ENCODE data around the gene PROC. TPM values are rescaled to one million over a fixed set of nuclear protein-coding genes. Genes with fewer than 3 reads are reported as not detected.
A peak's percentile ranks its signal among the peaks of the same experiment; 100 is the strongest.

The PROC gene
- total RNA-seq, 2 experiments from 2014 or later, result not detected

DNA sequence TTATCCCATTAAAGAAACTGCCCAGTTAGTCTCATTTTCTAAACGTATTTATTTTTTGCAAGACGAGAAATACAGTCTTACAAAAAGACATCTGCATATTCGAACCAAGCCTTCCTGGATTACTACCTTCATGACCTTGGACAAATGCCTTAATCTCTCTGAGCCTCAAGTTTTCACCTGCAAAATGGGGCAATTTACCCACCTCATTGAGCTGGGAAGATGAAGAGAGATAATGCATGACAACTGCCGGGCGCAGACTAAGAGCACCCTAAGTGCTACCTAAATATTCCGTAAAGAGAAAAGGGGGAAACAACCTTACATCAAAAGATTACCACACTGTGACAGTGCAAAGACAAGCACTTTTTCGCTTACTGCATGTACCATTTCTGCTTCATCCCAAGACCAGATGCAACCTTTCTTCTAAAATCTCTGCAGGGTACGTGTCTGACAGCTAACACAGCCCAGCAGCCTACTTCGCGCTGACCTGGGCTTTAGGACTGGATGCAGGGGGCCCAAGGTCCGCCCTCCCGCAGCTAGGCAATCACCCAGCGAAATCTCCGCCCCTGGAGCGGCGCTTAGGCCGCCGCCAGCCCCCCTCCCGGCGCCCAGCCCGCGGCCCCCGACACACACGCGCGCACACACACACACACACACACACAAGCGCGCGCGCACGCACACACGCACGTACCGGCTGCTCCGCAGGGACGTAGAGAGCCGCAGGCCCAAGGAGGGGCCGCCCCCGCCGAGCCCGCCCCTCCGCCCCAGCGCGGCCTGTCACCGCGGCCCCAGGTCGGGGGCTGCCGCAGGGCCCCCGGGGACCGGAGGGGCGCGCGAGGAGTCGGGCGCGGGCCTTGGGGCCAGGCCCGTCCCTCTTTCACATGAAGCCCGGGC, 31.2 kb upstream of the PROC start:
- H3K27ac Mint-ChIP-seq, result peak overlapping the region; percentile 77
- DNase-seq, result peak; percentile 86
- peaks cover 18% of the 10 kb centered on the region for H3K36me3 Mint-ChIP-seq
- peaks cover 54% of the 10 kb centered on the region for H3K4me1 Mint-ChIP-seq
- H3K27me3 Mint-ChIP-seq, result no peaks in the 10 kb centered on the region
- peak; percentile 74 for ATAC-seq (ENCODE audit: low read depth)
- peak overlapping the region; percentile 92 for H3K4me3 Mint-ChIP-seq
- no peaks in the 10 kb centered on the region for H3K9me3 Mint-ChIP-seq
- POLR2A ChIA-PET, result interaction anchor here (0.7 to 1.5 kb wide), 2 partner anchors 9 to 93 kb away, joined by 4 to 5 read pairs; partner anchors contain the start of gene ERCC3

DNA sequence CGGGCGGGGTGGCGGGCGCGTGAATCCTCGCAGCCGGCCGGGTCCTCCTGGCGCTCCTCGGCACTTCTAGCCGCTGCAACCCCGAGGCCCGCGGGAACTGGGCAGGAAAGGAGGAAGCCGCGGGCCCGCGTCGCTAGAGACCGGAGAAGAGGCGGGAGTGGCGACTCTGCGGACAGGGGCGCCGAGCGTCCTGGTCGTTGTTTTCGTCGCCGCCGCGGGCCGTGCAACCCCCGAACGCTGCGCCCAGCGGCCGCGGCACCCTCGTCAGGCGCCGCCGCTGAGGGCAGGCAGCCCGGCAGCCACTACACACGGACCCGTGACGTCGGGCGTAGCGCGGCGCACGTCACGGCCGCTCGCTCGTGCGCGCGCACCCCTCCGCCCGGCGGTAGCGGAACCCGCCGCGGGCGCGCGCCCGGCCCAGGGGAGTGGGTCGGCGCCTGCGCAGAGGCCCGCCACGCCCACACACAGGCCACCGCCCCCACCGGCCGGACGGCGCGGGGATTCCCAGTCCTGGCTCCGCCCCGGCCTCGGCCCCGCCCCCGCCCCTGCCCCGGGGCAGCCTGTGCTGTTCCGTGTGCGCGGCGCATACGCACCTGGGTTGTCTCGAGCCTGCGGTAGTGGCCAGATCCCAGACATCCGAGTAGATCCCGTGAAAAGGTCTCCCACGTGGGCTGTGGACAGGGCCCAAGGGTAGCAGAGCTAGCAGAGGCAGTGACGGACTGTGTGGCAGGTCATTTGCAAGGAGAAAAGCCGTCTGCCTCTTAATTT, 30.4 kb upstream of the PROC start, which contains the start of gene MAP3K2:
MAP3K2 (minus strand) TSS at position 321 of the 768 bp plus-strand sequence. CDS start 44,846 bp downstream, outside the sequence.
- Mint-ChIP-seq H3K36me3 (peaks cover 16% of the 10 kb centered on the region), H3K9me3 (no peaks in the 10 kb centered on the region), H3K27ac (peak within 1 kb of the TSS; percentile 94), H3K27me3 (no peaks in the 10 kb centered on the region), H3K4me3 (peak within 1 kb of the TSS; percentile 92), H3K4me1 (peaks cover 53% of the 10 kb centered on the region)
- ATAC-seq (ENCODE audit: low read depth) (peak; percentile 79), DNase-seq (peak; percentile 98)
- POLR2A ChIA-PET, result interaction anchor here (0.6 to 1.4 kb wide), 4 partner anchors 12 to 315 kb away, joined by 3 to 5 read pairs (median 3); no protein-coding TSS in a partner anchor

DNA sequence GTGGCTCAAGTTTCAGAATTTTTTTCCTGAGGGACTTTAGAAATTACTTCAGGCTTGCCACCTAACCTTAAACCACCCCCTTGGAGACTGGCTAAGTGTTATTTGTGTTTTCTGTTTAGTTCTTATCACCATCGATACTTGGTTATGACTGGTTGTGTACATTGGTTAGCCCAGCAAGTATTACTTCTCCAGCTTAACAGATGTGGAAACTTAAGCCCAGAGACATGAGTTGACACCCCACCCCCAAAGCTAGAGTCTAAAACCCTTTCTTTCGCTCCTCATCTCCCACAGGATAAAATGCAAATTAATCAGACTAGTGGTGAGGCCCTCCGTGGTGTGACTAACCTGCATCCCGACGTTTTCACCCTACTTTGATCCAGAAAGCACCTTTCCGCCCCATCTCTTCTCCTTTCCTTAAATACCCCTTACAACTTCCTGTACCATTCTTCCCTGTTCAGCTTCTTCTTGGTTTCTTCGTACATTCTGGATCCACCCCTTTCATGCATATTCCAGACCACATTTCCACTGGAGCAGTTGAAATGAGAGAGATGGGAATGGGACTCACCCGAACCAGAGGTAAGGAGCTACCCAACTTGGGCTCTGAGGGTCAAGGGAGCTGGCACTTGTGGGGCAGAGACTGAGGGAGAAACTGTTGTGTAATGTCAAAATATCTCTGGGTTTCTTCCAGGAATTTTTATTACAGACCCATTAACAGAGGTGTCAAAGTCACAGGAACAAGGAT, 29.6 kb upstream of the PROC start:
- H3K27me3 Mint-ChIP-seq, result no peaks in the 10 kb centered on the region
- H3K27ac Mint-ChIP-seq, result peak overlapping the region; percentile 94
- peak overlapping the region; percentile 86 for H3K4me3 Mint-ChIP-seq
- H3K4me1 Mint-ChIP-seq, result peaks cover 54% of the 10 kb centered on the region
- peaks cover 16% of the 10 kb centered on the region for H3K36me3 Mint-ChIP-seq
- no peak for DNase-seq
- peak; percentile 2 for ATAC-seq (ENCODE audit: low read depth)
- POLR2A ChIA-PET, result interaction anchor here (0.6 to 1.4 kb wide), 7 partner anchors 11 to 771 kb away, joined by 3 to 7 read pairs (median 3); no protein-coding TSS in a partner anchor
- H3K9me3 Mint-ChIP-seq, result peaks cover 2% of the 10 kb centered on the region

DNA sequence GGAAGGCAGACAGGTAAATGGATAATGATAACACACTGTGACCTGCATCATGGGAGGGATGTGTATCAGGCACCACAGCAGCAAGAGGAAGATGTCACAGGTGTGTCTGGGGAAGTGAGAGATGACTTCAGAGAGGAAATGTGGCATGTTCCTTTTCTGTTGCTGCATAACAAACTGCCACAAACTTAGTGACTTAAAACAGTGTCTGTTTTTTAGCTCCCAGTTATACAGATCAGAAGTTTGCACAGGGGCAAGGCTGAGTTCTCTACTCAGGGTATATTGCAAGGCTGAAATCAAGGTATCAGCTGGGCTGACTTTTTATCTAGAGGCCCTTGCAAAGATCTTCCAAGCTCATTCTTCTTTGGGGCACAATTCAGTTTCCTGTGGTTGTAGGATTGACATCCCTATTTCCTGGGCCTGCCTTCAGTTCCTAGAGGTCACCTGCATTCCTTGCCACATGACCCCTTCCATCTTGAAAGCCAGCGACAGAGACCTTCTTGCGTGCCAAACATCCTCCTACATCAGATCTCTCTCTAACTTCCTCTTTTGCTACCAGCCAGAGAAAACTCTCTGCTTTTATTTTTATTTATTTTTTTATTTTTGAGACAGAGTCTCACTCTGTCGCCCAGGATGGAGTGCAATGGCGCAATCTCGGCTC, 28.3 kb upstream of the PROC start:
- ATAC-seq (ENCODE audit: low read depth), result no peak
- DNase-seq, result no peak
- Mint-ChIP-seq H3K9me3 (peaks cover 4% of the 10 kb centered on the region), H3K36me3 (peaks cover 9% of the 10 kb centered on the region), H3K27ac (peak overlapping the region; percentile 93), H3K4me3 (peak overlapping the region; percentile 68), H3K4me1 (peaks cover 47% of the 10 kb centered on the region), H3K27me3 (no peaks in the 10 kb centered on the region)
- POLR2A ChIA-PET, result interaction anchor here (1.2 to 1.5 kb wide), 3 partner anchors 9 to 25 kb away, joined by 3 to 4 read pairs (median 3); no protein-coding TSS in a partner anchor

DNA sequence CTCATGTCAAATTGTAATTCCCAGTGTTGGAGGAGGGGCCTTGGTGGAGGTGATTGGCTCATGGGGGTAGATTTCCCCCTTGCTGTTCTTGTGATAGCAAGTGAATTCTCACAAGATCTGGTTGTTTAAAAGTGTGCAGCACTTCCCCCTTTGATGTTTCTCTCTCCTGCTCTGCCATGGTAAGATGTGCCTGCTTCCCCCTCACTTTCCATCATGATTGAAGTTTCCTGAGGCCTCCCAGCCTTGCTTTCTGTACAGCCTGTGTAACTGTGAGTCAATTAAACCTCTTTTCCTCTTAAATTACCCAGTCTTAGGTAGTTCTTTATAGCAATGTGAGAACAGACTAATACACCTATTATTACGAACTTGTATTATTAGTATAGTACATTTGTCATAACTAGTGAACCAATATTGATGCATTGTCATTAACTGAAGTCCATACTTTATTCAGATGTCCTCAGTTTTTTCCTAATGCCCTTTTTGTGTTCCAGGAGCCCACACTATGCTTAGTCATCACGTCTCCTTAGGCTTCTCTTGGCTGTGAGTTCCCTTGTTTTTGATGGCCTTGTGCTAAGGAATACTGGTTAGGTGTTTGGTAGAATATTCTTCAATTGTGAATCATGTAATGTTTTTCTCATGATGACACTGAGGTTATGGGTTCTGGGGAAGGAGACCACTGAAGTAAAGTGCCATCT, 25.9 kb upstream of the PROC start:
- H3K27ac Mint-ChIP-seq, result no peak overlapping the region
- POLR2A ChIA-PET, result no interaction called here

DNA sequence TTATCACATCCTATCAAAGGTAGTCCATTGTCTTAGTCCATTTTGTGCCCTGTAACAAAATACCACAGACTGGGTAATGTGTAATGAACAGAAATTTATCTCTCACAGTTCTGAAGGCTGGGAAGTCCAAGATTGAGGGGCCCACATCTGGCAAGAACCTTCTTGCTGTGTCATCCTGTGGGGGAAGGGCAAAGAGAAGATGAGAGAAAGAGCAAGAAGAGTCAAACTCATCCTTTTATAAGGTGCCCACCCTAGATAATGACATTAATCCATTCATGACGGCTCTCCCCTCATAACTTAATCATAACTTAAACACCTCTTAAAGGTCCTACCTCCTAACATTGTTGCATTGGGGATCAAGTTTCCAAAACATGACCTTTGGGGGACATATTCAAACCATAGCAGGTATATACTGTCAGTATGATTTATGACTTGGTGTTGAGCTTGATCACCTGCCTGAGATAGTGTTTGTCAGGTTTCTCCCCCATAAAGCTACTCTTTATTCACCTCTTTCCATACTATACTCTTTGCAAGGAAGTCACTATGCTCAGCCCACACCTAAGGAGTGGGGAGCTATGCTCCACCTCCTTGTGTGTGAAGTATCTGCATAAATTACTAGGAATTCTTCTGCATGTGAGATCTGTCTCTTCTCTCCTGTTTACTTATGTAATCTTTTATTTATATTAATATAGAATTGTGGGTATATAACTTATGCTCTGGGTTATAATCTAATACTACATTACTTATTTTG, 25.2 kb upstream of the PROC start:
- ATAC-seq (ENCODE audit: low read depth) (no peak), DNase-seq (no peak)
- Mint-ChIP-seq H3K27me3 (no peaks in the 10 kb centered on the region), H3K9me3 (peaks cover 4% of the 10 kb centered on the region), H3K36me3 (peaks cover 7% of the 10 kb centered on the region), H3K4me3 (no peak overlapping the region), H3K27ac (no peak overlapping the region), H3K4me1 (peaks cover 36% of the 10 kb centered on the region)
- POLR2A ChIA-PET, result no interaction called here

More for the DNA sequence above, 25.9 kb upstream of the PROC start:
- H3K27me3 Mint-ChIP-seq, result no peaks in the 10 kb centered on the region
- H3K4me3 Mint-ChIP-seq, result no peak overlapping the region
- H3K36me3 Mint-ChIP-seq, result peaks cover 7% of the 10 kb centered on the region
- ATAC-seq (ENCODE audit: low read depth), result no peak
- no peak for DNase-seq
- peaks cover 30% of the 10 kb centered on the region for H3K4me1 Mint-ChIP-seq
- peaks cover 4% of the 10 kb centered on the region for H3K9me3 Mint-ChIP-seq

DNA sequence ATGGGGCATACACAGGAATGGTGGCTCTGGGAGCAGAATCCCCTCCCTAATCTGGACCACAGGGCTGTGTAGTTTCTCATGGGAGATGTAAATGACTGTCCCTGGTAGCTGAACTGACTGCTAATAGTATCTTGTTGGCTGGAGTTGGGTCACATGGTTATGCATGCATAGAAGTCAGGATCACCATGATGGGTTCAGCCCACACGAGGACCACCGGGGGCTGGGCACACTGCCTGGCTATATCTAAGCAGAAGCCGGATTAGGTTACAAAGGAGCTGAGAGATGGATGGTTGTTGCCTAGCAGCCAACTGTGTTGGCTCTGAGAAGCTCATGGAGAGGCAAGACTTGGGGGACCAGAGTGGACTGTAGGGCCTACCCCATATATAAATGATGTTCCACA, 23.7 kb upstream of the PROC start:
- Mint-ChIP-seq H3K36me3 (peaks cover 7% of the 10 kb centered on the region), H3K9me3 (peaks cover 4% of the 10 kb centered on the region), H3K4me3 (no peak overlapping the region), H3K27me3 (no peaks in the 10 kb centered on the region), H3K27ac (no peak overlapping the region), H3K4me1 (peaks cover 28% of the 10 kb centered on the region)
- no peak for ATAC-seq (ENCODE audit: low read depth)
- DNase-seq, result no peak
- POLR2A ChIA-PET, result no interaction called here

DNA sequence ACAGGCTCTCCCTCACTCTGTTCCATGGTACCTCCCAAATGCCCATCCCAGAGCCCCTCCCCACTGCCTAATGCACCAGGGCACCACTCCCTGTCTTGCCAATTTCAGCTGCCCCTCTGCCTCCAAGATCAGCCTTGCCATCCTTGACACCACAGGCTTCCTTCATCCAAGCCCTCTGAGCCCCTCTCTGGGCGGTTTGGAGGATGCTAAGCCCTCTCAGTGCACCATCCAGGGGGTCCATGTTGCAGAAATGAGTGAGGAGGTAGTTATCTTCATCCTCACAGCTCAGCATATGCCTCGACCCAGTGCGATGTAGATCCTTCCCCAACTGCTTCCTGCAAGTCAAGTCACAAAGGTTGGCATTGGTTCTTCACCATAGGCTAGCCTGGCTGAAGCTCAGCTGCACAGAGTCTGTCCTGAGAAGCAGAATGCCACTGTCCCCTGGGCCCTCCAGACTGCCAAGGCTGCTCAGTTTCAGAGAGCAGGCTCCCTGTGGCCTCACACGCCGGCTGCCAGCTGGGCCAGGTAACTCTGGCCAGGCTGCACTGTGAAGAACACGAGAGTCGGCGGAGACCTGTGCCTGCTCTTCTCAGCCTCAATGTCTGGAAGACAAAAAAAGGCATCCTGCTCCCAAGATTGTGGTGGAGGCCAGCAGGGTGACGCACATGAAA, 20.5 kb upstream of the PROC start:
- Mint-ChIP-seq H3K27ac (peak overlapping the region; percentile 14), H3K4me3 (no peak overlapping the region), H3K9me3 (peaks cover 4% of the 10 kb centered on the region), H3K36me3 (peaks cover 3% of the 10 kb centered on the region), H3K27me3 (no peaks in the 10 kb centered on the region), H3K4me1 (peaks cover 17% of the 10 kb centered on the region)
- no peak for ATAC-seq (ENCODE audit: low read depth)
- POLR2A ChIA-PET, result interaction anchor here (0.7 kb wide), 2 partner anchors 11 to 65 kb away, joined by 3 to 8 read pairs; no protein-coding TSS in a partner anchor
- DNase-seq, result no peak

DNA sequence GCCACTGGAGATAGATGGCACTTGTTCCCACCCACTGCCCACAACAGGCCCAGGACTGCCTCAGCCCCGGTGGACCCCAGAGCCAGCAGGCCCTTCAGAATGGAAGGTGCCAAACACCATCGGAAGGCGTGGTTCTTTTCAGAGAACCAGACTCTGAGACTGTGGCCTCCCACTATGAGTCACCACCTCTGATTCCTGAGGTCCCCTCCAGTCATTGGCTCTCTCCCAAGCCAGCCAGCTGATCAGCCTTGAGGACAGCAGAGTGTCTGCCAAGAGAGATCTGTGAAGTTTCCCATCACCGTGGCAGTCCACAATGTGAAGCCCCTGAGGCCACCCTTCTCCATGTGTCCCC, 20.0 kb upstream of the PROC start:
- ATAC-seq (ENCODE audit: low read depth) (peak; percentile 93), DNase-seq (no peak)
- Mint-ChIP-seq H3K36me3 (peaks cover 3% of the 10 kb centered on the region), H3K9me3 (peaks cover 3% of the 10 kb centered on the region), H3K4me3 (no peak overlapping the region), H3K27me3 (no peaks in the 10 kb centered on the region), H3K4me1 (peaks cover 12% of the 10 kb centered on the region), H3K27ac (no peak overlapping the region)
- POLR2A ChIA-PET, result interaction anchor here (0.7 kb wide), 2 partner anchors 10 to 66 kb away, joined by 3 to 8 read pairs; no protein-coding TSS in a partner anchor

DNA sequence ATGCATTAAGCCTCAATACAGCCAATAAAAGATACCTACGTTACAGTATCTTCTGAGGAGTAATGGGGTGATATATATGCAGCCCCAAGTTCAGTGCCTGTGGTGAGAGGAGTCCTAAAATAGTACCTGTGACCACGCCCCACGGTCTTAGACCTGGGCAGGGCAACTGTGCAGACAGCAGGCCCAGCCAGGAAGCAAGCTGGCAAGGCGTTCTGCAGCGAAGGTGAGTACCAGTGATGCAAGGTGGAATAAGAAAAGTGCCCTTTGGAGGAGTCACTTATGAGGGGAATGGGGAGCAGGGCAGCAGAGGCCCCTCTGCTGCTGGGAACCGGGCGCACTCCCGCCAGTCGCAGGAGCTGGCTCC, 17.7 kb upstream of the PROC start:
- POLR2A ChIA-PET, result no interaction called here
- ATAC-seq (ENCODE audit: low read depth) (no peak), DNase-seq (no peak)
- H3K36me3 Mint-ChIP-seq, result no peaks in the 10 kb centered on the region
- no peaks in the 10 kb centered on the region for H3K9me3 Mint-ChIP-seq
- peaks cover 11% of the 10 kb centered on the region for H3K4me1 Mint-ChIP-seq
- no peak overlapping the region for H3K27ac Mint-ChIP-seq
- no peak overlapping the region for H3K4me3 Mint-ChIP-seq
- no peaks in the 10 kb centered on the region for H3K27me3 Mint-ChIP-seq
